OCI-LY1 (cell line): ENCODE data around the gene FAP.

Experiments used
- H2AFZ ChIP-seq: fragments of 200-600 bp; sonication (generic), shearing (Covaris generic); 2 replicates; pipeline ENCODE4 v1.6.0; 2014; ENCODE audit warnings: antibody characterized with exemption, mild to moderate bottlenecking, low read length
- H3F3A ChIP-seq: fragments of 200-600 bp; sonication (generic), shearing (Covaris generic); 2 replicates; pipeline ENCODE4 v1.6.0; 2014; ENCODE audit warnings: mild to moderate bottlenecking, antibody characterized with exemption, low read length, moderate library complexity; ENCODE audit not compliant: insufficient read depth
- H3K27ac ChIP-seq: fragments of 200-600 bp; sonication (generic); 2 replicates; pipeline ENCODE4 v1.5.1; 2014; ENCODE audit warnings: low read length, mixed run types, mild to moderate bottlenecking, low read depth; ENCODE audit not compliant: poor library complexity, severe bottlenecking
- H3K27me3 ChIP-seq: fragments of 200-600 bp; sonication (generic); 2 replicates; pipeline ENCODE4 v1.6.0; 2014; ENCODE audit warnings: antibody characterized with exemption, mild to moderate bottlenecking, low read length, moderate library complexity; ENCODE audit not compliant: insufficient read depth
- H3K36me3 ChIP-seq: fragments of 200-600 bp; sonication (generic); 2 replicates; pipeline ENCODE4 v1.6.1; 2014; ENCODE audit warnings: mild to moderate bottlenecking, antibody characterized with exemption, low read length, moderate library complexity, mixed read lengths; ENCODE audit not compliant: insufficient read depth
- H3K4me1 ChIP-seq: fragments of 200-600 bp; sonication (generic); 2 replicates; pipeline ENCODE4 v1.5.1; 2014; ENCODE audit warnings: mild to moderate bottlenecking, low read length, moderate library complexity; ENCODE audit not compliant: insufficient read depth, severe bottlenecking
- H3K4me2 ChIP-seq: fragments of 200-600 bp; sonication (generic), shearing (Covaris generic); 2 replicates; pipeline ENCODE4 v1.6.1; 2014; ENCODE audit warnings: low read length
- H3K4me3 ChIP-seq: fragments of 200-600 bp; sonication (generic); 2 replicates; pipeline ENCODE4 v1.5.1; 2014; ENCODE audit warnings: low read length, low read depth, mild to moderate bottlenecking, mixed read lengths; ENCODE audit not compliant: poor library complexity, severe bottlenecking
- H3K79me2 ChIP-seq: fragments of 200-600 bp; shearing (Covaris generic); 2 replicates; pipeline ENCODE4 v1.6.1; 2016; ENCODE audit warnings: mixed run types, low read length, mixed read lengths; ENCODE audit not compliant: insufficient read depth
- H3K9ac ChIP-seq: fragments of 200-600 bp; sonication (generic), shearing (Covaris generic); 2 replicates; pipeline ENCODE4 v1.6.1; 2014; ENCODE audit warnings: mild to moderate bottlenecking, low read length, mixed read lengths
- H3K9me2 ChIP-seq: fragments of 200-600 bp; sonication (generic), shearing (Covaris generic); 2 replicates; pipeline ENCODE4 v1.6.1; 2014; ENCODE audit warnings: low read depth, mild to moderate bottlenecking, low read length, mixed read lengths
- H3K9me3 ChIP-seq: fragments of 200-600 bp; shearing (Covaris generic); 2 replicates; pipeline ENCODE4 v1.6.1; 2014; ENCODE audit warnings: low read length, mixed read lengths
- H4K20me1 ChIP-seq: fragments of 200-600 bp; sonication (generic), shearing (Covaris generic); 2 replicates; pipeline ENCODE4 v1.6.0; 2016; ENCODE audit warnings: mild to moderate bottlenecking, low read length; ENCODE audit not compliant: insufficient read depth
- CTCF ChIP-seq: fragments of 200-600 bp; sonication (generic), shearing (Covaris generic); IDR thresholded peaks from 2 replicates; pipeline ENCODE4 v1.5.1; 2017; ENCODE audit warnings: mild to moderate bottlenecking, antibody characterized with exemption, low read length, moderate library complexity, mixed read lengths
- EZH2 ChIP-seq: fragments of 200-600 bp; sonication (generic), shearing (Covaris generic); IDR thresholded peaks from 2 replicates; pipeline ENCODE4 v1.8.0; 2017; ENCODE audit warnings: borderline replicate concordance, mixed run types, mild to moderate bottlenecking, antibody characterized with exemption, low read length, moderate library complexity, mixed read lengths

Gene FAP

GRCh38 chr2:162266460-162266760 is 23.2 kb upstream of the FAP start:
- H3K4me2 ChIP-seq: no peak overlapping the region

GRCh38 chr2:162265666-162266459 is 22.6 kb upstream of the FAP start:
- Histone ChIP-seq H3K27me3 (no peaks in the 10 kb centered on the region), H3K9me2 (no peaks in the 10 kb centered on the region), H3K4me2 (no peak overlapping the region), H3K4me1 (no peaks in the 10 kb centered on the region), H3K79me2 (no peaks in the 10 kb centered on the region), H4K20me1 (no peaks in the 10 kb centered on the region), H3K27ac (no peak overlapping the region), H3K9me3 (no peaks in the 10 kb centered on the region), H3K4me3 (no peak overlapping the region), H3K9ac (no peak overlapping the region), H3K36me3 (no peaks in the 10 kb centered on the region), H2AFZ (no peak overlapping the region), H3F3A (no peaks in the 10 kb centered on the region)
- TF ChIP-seq CTCF (no peak), EZH2 (no peak)

More at GRCh38 chr2:162266460-162266760, 23.2 kb upstream of the FAP start:
- Histone ChIP-seq H3K9me2 (no peaks in the 10 kb centered on the region), H3F3A (no peaks in the 10 kb centered on the region), H3K27me3 (no peaks in the 10 kb centered on the region), H3K79me2 (no peaks in the 10 kb centered on the region), H3K9ac (no peak overlapping the region), H4K20me1 (no peaks in the 10 kb centered on the region), H3K4me1 (no peaks in the 10 kb centered on the region), H3K9me3 (no peaks in the 10 kb centered on the region), H3K27ac (no peak overlapping the region), H3K36me3 (no peaks in the 10 kb centered on the region), H3K4me3 (no peak overlapping the region), H2AFZ (no peak overlapping the region)
- TF ChIP-seq EZH2 (no peak), CTCF (no peak)

GRCh38 chr2:162261032-162261945 is 18.0 kb upstream of the FAP start:
- H3K27ac ChIP-seq: no peak overlapping the region
- no peak overlapping the region for H3K4me3 ChIP-seq
- H4K20me1 ChIP-seq: no peaks in the 10 kb centered on the region
- H3F3A ChIP-seq: no peaks in the 10 kb centered on the region
- TF ChIP-seq EZH2 (no peak), CTCF (no peak)
- H3K4me1 ChIP-seq: no peaks in the 10 kb centered on the region
- H3K36me3 ChIP-seq: no peaks in the 10 kb centered on the region
- no peaks in the 10 kb centered on the region for H3K79me2 ChIP-seq
- no peak overlapping the region for H2AFZ ChIP-seq
- H3K9me3 ChIP-seq: no peaks in the 10 kb centered on the region
- no peak overlapping the region for H3K9ac ChIP-seq
- no peaks in the 10 kb centered on the region for H3K9me2 ChIP-seq
- H3K4me2 ChIP-seq: no peak overlapping the region
- H3K27me3 ChIP-seq: no peaks in the 10 kb centered on the region
